ENCODE results near the gene ELMOD2.
A peak's percentile ranks its signal among the peaks of the same experiment; 100 is the strongest.

Gene ELMOD2

DNA sequence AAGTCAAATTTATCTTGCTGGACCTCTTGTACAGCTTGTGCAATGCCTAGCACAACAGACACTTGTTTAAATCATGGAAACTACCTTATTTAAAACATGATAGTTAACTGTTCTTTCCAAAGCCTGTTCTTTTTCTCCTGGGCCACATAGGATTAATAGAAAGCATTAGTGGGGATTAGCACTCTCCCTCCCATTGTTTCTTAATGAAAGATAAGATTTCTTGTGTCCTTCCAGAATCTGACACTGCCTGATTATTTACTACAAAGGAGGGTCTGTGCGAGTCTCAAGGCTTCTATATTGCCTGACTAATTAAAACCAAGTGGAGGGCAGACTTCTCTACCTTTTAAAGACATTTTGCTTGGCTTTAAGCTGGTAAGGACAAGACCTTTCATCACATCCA, 8.5 kb upstream of the ELMOD2 start:
- no peak overlapping the region for H3K27ac ChIP-seq (replicated peaks)
- DNase-seq (ENCODE audit: low read depth in 1 of 2, low spot score in 1 of 2) = no peak
- TF ChIP-seq SPI1 (IDR thresholded peaks at IDR 0.05; ENCODE audit: borderline replicate concordance, low read depth) (no peak), REST (IDR thresholded peaks at IDR 0.05; ENCODE audit: insufficient replicate concordance, low read depth) (no peak), CTCF (IDR thresholded peaks at IDR 0.05; ENCODE audit: insufficient read depth, low read length) (no peak), GABPA (IDR thresholded peaks at IDR 0.05; ENCODE audit: low read depth) (no peak), POLR2AphosphoS5 (IDR thresholded peaks at IDR 0.05; ENCODE audit: low read depth) (no peak)
- H3K27me3 ChIP-seq (ENCODE audit: insufficient read depth, poor library complexity, severe bottlenecking) = peaks cover 2% of the 10 kb centered on the region
- no peak overlapping the region for H3K4me3 ChIP-seq (replicated peaks; ENCODE audit: insufficient read depth, low read length)

DNA sequence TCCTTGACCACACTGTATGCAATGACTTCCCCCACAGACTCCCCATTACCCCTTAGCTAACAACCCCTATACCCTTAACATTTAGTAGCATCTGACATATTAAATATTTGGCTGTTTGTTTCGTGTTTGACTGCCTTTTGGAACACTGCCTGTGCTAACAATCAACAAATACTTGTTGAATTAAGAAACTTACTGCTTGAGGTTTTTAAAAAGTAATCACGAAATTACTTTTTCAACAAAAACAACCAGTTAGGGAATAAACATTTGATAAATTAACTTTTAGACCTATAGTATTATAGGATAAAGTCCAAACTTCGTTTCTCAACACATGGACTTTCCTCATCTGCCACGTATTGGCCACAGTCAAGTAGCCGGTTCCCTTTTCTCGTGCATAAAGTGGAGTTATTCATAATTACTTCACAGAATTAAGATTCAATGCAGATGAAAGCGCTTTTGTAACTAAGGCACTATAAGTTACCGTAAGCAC, 555 bp upstream of the ELMOD2 start:
- DNase-seq (ENCODE audit: low read depth in 1 of 2, low spot score in 1 of 2) = no peak
- TF ChIP-seq REST (IDR thresholded peaks at IDR 0.05; ENCODE audit: insufficient replicate concordance, low read depth) = no peak
- no peak for TF ChIP-seq CTCF (IDR thresholded peaks at IDR 0.05; ENCODE audit: insufficient read depth, low read length)
- peak; percentile 5; the same call in 1 of the 2 replicates for TF ChIP-seq SPI1 (IDR thresholded peaks at IDR 0.05; ENCODE audit: borderline replicate concordance, low read depth)
- no peak for TF ChIP-seq POLR2AphosphoS5 (IDR thresholded peaks at IDR 0.05; ENCODE audit: low read depth)
- no peak for TF ChIP-seq GABPA (IDR thresholded peaks at IDR 0.05; ENCODE audit: low read depth)
- no peak overlapping the region for H3K27ac ChIP-seq (replicated peaks)
- H3K4me3 ChIP-seq (replicated peaks; ENCODE audit: insufficient read depth, low read length) = peak overlapping the region; percentile 62
- H3K27me3 ChIP-seq (ENCODE audit: insufficient read depth, poor library complexity, severe bottlenecking) = no peaks in the 10 kb centered on the region

DNA sequence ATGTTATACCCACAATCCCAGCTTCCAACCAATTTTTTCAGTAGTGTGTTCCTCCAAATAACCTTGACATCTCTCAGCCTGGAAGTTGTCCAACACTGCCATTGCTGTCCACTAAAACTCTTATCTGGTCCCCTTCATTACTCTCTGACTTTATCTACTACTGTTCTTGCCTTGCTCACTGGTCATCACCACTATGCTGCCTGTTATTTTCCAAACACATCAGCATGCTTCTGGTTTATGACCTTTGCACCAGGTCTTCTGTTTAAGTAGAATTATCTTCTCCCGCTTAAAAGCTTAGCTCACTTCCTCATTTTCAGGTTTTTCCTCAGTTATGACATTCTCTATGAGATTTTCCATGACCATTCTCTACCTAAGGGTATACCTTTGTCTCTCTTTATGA, 5.5 kb downstream of the ELMOD2 start:
- Histone ChIP-seq H3K27me3 (ENCODE audit: insufficient read depth, poor library complexity, severe bottlenecking) (no peaks in the 10 kb centered on the region), H3K4me3 (replicated peaks; ENCODE audit: insufficient read depth, low read length) (no peak overlapping the region), H3K27ac (replicated peaks) (no peak overlapping the region)
- no peak for DNase-seq (ENCODE audit: low read depth in 1 of 2, low spot score in 1 of 2)
- TF ChIP-seq REST (IDR thresholded peaks at IDR 0.05; ENCODE audit: insufficient replicate concordance, low read depth) (no peak), SPI1 (IDR thresholded peaks at IDR 0.05; ENCODE audit: borderline replicate concordance, low read depth) (peak; percentile 89; the same call in 1 of the 2 replicates)

Measured in HL-60 (cell line).